Esophagus muscularis mucosa (tissue), 4 donors: ENCODE measurements around the gene FKBP2. TPM values are rescaled to one million over a fixed set of nuclear protein-coding genes. Genes with fewer than 3 reads are reported as not detected.

ENCODE experiments used
- DNase-seq: peaks from one replicate; pipeline ENCODE4 v3.0.0-alpha.2; 2017; ENCODE audit errors: extremely low spot score
- H3K27ac ChIP-seq, 4 donors: fragments of 200-600 bp; sonication (generic); replicated peaks in 1 of 4; 1 replicate in 3 of 4; 2 replicates in 1 of 4; pipeline ENCODE4 v1.5.1; 2016 to 2019; ENCODE audit warnings: mild to moderate bottlenecking in 1 of 4
- H3K27me3 ChIP-seq, 4 donors: fragments of 200-600 bp; sonication (generic); one replicate each; pipeline versions ENCODE4 v1.5.1 to v1.6.0; 2016 to 2019
- H3K36me3 ChIP-seq, 4 donors: fragments of 200-600 bp; sonication (generic); one replicate each; pipeline ENCODE4 v1.5.1; 2016 to 2019
- H3K4me1 ChIP-seq, 4 donors: fragments of 200-600 bp; sonication (generic); one replicate each; pipeline ENCODE4 v1.5.1; 2016 to 2019
- H3K4me3 ChIP-seq, 4 donors: fragments of 200-600 bp; sonication (generic); 1 replicate in 2 of 4; 2 replicates in 2 of 4; pipeline ENCODE4 v1.5.1; 2016 to 2019; ENCODE audit warnings: mild to moderate bottlenecking in 4 of 4, moderate library complexity in 1 of 4
- H3K9me3 ChIP-seq, 4 donors: fragments of 200-600 bp; sonication (generic); 1 replicate in 3 of 4; 2 replicates in 1 of 4; pipeline ENCODE4 v1.5.1; 2016 to 2019
- EP300 ChIP-seq: sonication (generic); formaldehyde crosslinking; IDR thresholded peaks from one replicate; pipeline ENCODE4 v1.6.1; 2017; ENCODE audit warnings: antibody characterized with exemption
- POLR2A ChIP-seq: fragments of 450-650 bp; IDR thresholded peaks from one replicate; pipeline ENCODE4 v1.6.1; 2017; ENCODE audit warnings: antibody characterized with exemption, moderate library complexity, mild to moderate bottlenecking, low read depth
- POLR2AphosphoS5 ChIP-seq, 2 donors: sonication (generic); formaldehyde crosslinking; IDR thresholded peaks; one replicate each; pipeline ENCODE4 v1.6.1; 2017; ENCODE audit warnings: antibody characterized with exemption in 2 of 2
- WGBS: methylation state at CpG from one replicate; pipeline ENCODE4 v1.1.5; 2018; 5-methylcytosine and 5-hydroxymethylcytosine counted together
- intact Hi-C: fragments of 100-400 bp; cut with DNase I; formaldehyde crosslinking; loops from one replicate; pipeline ENCODE4 v1.15.1; 2023
- total RNA-seq, 4 donors: library from RNA; depleted of rRNA; stranded (reverse); fragments of >200 nt; gene quantifications; one replicate each; pipeline versions ENCODE4 v1.1.0 to v1.2.1, GENCODE V29; 2016
- TF ChIP-seq, protein P1 (sequence below), 3 experiments: fragments of 200-600 bp in 2 of 3; fragments of 450-650 bp in 1 of 3; sonication (generic) in 2 of 3; IDR thresholded peaks; one replicate each; pipeline ENCODE4 v1.5.1; 2017 to 2019; ENCODE audit warnings: antibody characterized with exemption in 3 of 3, mild to moderate bottlenecking in 2 of 3, moderate library complexity in 1 of 3

FKBP2 gene
- total RNA-seq, 4 donors from 2014 or later = 49.0 to 87.8 (median 65.5) TPM

DNA sequence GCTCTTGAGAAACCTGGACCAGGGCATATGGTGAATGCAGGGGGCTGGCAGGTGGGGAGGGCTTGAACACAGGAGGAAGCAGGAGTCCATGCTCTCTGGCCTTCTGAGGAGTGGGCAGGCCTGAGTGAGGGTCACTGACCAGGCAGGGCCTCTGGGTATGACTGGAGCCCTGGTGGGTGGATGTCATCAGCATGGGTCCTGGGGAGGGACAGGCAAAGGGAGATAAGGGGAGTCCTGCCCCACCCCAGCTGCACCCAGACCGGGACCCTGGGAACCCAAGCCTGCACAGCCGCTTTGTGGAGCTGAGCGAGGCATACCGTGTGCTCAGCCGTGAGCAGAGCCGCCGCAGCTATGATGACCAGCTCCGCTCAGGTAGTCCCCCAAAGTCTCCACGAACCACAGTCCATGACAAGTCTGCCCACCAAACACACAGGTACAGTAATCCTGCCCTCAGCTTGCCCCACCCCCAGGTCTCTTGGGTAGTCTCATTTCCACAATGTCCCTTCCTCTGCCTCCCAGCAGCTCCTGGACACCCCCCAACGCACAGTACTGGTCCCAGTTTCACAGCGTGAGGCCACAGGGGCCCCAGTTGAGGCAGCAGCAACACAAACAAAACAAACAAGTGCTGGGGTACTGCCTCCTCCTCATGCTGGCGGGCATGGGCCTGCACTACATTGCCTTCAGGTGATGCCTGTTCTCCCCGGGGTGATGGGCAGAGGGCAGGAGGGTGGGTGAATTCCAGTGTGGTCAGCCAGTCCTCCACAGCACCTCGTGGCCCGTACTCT, 8.5 kb upstream of the FKBP2 start:
- 82% methylated on average over 15 of the region's 15 CpGs for WGBS
- Histone ChIP-seq H3K27ac (peak overlapping the region; percentile 40 to 96 (median 92)), H3K9me3 (no peaks in the 10 kb centered on the region), H3K36me3 (peaks cover 3 to 16% (median 3%) of the 10 kb centered on the region in 4 donors), H3K4me3 (no peak overlapping the region), H3K4me1 (peaks cover 39 to 80% (median 77%) of the 10 kb centered on the region in 4 donors), H3K27me3 (no peaks in the 10 kb centered on the region)
- intact Hi-C loops = no loop called here
- TF ChIP-seq EP300 (no peak), POLR2A (no peak), POLR2AphosphoS5 (IDR thresholded peaks at IDR 0.05) (no peak)
- TF ChIP-seq, protein P1, sequence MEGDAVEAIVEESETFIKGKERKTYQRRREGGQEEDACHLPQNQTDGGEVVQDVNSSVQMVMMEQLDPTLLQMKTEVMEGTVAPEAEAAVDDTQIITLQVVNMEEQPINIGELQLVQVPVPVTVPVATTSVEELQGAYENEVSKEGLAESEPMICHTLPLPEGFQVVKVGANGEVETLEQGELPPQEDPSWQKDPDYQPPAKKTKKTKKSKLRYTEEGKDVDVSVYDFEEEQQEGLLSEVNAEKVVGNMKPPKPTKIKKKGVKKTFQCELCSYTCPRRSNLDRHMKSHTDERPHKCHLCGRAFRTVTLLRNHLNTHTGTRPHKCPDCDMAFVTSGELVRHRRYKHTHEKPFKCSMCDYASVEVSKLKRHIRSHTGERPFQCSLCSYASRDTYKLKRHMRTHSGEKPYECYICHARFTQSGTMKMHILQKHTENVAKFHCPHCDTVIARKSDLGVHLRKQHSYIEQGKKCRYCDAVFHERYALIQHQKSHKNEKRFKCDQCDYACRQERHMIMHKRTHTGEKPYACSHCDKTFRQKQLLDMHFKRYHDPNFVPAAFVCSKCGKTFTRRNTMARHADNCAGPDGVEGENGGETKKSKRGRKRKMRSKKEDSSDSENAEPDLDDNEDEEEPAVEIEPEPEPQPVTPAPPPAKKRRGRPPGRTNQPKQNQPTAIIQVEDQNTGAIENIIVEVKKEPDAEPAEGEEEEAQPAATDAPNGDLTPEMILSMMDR (IDR thresholded peaks at IDR 0.05) = no peak
- DNase-seq = no peak

DNA sequence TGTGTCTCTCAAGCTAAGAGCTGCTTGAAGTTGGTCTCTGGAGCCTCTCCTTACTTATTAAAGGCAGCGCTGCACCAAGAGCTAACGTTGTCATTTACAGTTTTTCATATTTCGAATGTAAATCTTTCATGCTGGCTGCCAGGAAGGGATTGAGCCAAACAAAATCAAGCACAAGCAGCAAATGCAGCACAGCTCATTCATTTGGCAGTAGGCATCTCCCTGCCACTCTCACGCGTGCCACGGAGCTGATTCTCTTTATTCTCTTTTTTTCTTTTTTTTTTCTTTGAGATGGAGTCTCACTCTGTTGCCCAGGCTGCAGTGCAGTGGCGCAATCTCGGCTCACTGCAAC, 8.0 kb upstream of the FKBP2 start:
- TF ChIP-seq, protein P1 (IDR thresholded peaks at IDR 0.05) = no peak
- TF ChIP-seq EP300 (no peak), POLR2AphosphoS5 (IDR thresholded peaks at IDR 0.05) (no peak), POLR2A (no peak)
- Histone ChIP-seq H3K4me3 (no peak overlapping the region), H3K27ac (peak overlapping the region; percentile 40 to 96 (median 90)), H3K27me3 (no peaks in the 10 kb centered on the region), H3K9me3 (no peaks in the 10 kb centered on the region), H3K4me1 (peaks cover 33 to 77% (median 71%) of the 10 kb centered on the region in 4 donors), H3K36me3 (peaks cover 8 to 21% (median 9%) of the 10 kb centered on the region in 4 donors)
- intact Hi-C loops = no loop called here
- WGBS = 88% methylated on average over 8 of the region's 8 CpGs
- no peak for DNase-seq

DNA sequence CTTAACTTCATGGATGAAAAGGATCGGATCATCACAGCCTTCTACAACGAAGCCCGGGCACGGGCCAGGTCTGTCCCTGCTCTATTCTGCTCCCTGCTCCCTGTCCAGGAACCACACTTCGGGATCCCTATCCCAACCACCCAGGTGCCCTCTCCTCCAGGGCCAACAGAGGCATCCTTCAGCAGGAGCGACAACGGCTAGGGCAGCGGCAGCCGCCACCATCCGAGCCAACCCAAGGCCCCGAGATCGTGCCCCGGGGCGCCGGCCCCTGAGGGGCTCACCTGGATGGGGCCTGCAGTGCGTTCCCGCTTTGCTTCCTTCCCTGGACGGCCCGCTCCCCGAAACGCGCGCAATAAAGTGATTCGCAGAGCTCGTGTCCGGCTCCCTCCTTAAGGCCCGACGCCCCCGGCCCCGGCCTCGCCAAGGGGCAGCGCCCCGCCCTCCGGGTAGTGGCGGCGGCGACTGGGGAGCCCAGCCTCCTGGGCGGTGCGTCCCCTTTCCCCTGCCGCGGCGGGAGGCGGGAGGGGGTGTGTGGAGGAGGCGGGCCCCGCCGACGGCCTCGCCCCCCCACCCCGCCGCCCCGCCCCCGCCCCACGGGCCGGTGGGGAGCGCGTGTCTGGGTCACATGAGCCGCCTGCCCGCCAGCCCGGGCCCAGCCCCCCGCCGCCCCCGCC, 6.8 kb upstream of the FKBP2 start, which contains the start of gene VEGFB:
TSS of gene VEGFB (plus strand) at position 672 of the 674 bp plus-strand sequence. CDS start 250 bp downstream, outside the sequence.
- TF ChIP-seq POLR2AphosphoS5 (IDR thresholded peaks at IDR 0.05) = peak; percentile 61 to 79
- TF ChIP-seq POLR2A = no peak
- DNase-seq = peak; percentile 93
- peaks cover 17 to 32% (median 20%) of the 10 kb centered on the region in 4 donors for H3K36me3 ChIP-seq
- intact Hi-C loops = no loop called here
- 7% methylated on average over 7 of the region's 62 CpGs for WGBS
- H3K27me3 ChIP-seq = no peaks in the 10 kb centered on the region
- no peaks in the 10 kb centered on the region for H3K9me3 ChIP-seq
- H3K4me3 ChIP-seq = peak within 1 kb of the TSS; percentile 75 to 96 (median 89)
- peaks cover 32 to 68% (median 62%) of the 10 kb centered on the region in 4 donors for H3K4me1 ChIP-seq
- peak within 1 kb of the TSS; percentile 89 to 96 (median 93) for H3K27ac ChIP-seq

DNA sequence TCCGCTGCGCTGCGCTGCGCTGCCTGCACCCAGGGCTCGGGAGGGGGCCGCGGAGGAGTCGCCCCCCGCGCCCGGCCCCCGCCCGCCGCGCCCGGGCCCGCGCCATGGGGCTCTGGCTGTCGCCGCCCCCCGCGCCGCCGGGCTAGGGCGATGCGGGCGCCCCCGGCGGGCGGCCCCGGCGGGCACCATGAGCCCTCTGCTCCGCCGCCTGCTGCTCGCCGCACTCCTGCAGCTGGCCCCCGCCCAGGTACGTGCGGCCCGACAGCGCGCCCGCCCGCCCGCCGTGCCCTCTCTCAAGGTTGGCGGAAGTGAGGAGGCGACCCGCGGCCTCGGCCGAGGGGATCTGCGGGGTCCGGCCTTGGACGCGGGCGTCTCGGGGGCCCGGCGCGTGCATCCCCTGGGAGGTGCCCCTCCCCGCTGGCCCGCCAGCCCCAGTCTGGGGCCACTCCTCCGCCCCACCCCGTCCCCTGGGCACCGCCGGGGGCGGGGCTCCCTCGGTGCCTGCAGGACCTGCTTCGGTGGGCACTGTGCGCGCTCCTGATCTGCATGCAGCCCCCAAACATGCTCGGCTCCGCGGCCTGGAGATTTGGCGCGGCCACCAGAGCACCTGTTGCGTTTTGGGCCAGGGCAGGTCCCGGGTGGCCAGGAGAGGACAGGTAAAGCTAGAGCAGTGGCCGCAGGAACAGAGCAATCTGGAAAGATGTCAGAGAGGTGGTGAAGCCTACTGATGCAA, 6.1 kb upstream of the FKBP2 start:
- intact Hi-C loops = no loop called here
- peak overlapping the region; percentile 75 to 96 (median 89) for H3K4me3 ChIP-seq
- H3K36me3 ChIP-seq = peaks cover 17 to 38% (median 22%) of the 10 kb centered on the region in 4 donors
- H3K4me1 ChIP-seq = peaks cover 28 to 64% (median 56%) of the 10 kb centered on the region in 4 donors
- no peaks in the 10 kb centered on the region for H3K9me3 ChIP-seq
- H3K27me3 ChIP-seq = no peaks in the 10 kb centered on the region
- no peak for DNase-seq
- 6% methylated on average over 5 of the region's 80 CpGs for WGBS
- H3K27ac ChIP-seq = peak overlapping the region; percentile 89 to 96 (median 93)
- TF ChIP-seq POLR2AphosphoS5 (IDR thresholded peaks at IDR 0.05) = peak; percentile 17 to 66
- TF ChIP-seq EP300 = no peak
- TF ChIP-seq, protein P1 (IDR thresholded peaks at IDR 0.05) = peak in 2 of 3 experiments; percentile 11
- peak; percentile 9 for TF ChIP-seq POLR2A
